ENCODE data around the gene ACTL6B. TPM values are rescaled to one million over a fixed set of nuclear protein-coding genes. Genes with fewer than 3 reads are reported as not detected.

ACTL6B gene
- total RNA-seq, 3 donors from 2014 or later, result not detected

DNA sequence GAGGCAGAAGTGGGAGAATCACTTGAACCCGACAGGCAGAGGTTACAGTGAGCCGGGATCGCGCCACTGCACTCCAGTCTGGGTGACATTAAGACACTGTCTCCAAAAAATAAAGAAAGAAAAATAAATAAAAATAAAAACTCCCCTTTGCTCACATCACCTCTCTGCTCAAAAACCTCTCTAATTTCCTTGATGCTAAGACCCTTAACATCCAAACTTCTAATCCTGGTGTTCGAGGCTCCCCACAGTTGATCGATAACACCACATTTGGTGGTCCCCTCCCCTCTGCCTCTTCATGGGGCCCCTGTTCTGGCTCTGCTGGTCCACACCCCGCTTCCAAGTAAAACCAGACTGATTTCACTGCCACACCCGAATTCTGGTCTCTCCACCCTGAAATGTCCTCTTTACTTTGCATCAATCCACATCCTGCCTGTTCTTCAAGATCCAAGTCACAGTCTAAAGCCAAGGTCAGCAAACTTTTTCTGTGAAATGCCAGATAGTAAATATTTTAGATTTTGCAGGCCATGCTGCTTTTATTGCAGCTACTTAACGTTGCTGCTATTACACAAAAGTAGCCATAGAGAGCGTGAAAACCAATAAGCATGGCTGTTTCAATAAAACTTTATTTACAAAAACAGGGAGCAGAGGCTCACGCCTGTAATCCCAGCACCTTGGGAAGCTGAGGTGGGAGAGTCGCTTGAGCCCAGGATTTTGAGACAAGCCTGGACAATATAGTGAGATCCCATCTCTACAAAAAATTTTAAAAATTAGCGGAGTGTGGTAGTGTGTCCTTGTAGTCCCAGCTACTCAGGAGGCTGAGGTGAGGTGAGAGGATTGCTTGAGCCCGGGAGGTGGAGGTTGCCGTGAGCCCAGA is 32.1 kb downstream of the ACTL6B start:
- Histone ChIP-seq H3K27me3 (no peaks in the 10 kb centered on the region), H3K36me3 (no peaks in the 10 kb centered on the region), H3K4me3 (no peak overlapping the region), H3K4me1 (no peaks in the 10 kb centered on the region), H3K9me3 (no peaks in the 10 kb centered on the region), H3K27ac (no peak overlapping the region)
- intact Hi-C loops (cut with DNase I; ENCODE audit: low total_unique reads), result no loop called here
- no peak for DNase-seq (ENCODE audit: low spot score in 2 of 2)
- TF ChIP-seq POLR2AphosphoS5 (IDR thresholded peaks at IDR 0.05) (no peak), POLR2A (IDR thresholded peaks at IDR 0.05) (no peak)
- TF ChIP-seq, protein P1, sequence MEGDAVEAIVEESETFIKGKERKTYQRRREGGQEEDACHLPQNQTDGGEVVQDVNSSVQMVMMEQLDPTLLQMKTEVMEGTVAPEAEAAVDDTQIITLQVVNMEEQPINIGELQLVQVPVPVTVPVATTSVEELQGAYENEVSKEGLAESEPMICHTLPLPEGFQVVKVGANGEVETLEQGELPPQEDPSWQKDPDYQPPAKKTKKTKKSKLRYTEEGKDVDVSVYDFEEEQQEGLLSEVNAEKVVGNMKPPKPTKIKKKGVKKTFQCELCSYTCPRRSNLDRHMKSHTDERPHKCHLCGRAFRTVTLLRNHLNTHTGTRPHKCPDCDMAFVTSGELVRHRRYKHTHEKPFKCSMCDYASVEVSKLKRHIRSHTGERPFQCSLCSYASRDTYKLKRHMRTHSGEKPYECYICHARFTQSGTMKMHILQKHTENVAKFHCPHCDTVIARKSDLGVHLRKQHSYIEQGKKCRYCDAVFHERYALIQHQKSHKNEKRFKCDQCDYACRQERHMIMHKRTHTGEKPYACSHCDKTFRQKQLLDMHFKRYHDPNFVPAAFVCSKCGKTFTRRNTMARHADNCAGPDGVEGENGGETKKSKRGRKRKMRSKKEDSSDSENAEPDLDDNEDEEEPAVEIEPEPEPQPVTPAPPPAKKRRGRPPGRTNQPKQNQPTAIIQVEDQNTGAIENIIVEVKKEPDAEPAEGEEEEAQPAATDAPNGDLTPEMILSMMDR (IDR thresholded peaks at IDR 0.05), result no peak

DNA sequence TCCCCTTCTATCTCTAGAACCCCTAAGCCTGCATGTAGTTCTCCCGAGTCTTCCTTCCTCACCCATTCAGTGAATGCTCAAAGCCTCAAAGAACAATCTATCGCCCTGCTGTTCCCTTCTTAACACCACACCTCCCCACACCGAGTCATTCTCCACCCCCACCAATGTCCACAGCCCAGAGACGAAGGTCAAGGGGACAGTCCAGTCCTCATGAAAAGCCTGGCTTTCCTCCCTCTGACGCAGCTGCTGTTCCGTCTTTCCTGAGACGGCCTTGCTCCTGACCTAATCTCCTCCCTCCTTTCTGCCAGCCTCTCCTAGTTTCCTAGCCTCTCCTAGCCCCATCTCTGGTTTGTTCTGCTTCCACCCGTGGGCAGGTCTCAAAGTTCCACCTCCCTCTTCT is 34.7 kb downstream of the ACTL6B start:
- Histone ChIP-seq H3K27me3 (no peaks in the 10 kb centered on the region), H3K36me3 (no peaks in the 10 kb centered on the region)
- DNase-seq (ENCODE audit: low spot score in 2 of 2), result no peak

DNA sequence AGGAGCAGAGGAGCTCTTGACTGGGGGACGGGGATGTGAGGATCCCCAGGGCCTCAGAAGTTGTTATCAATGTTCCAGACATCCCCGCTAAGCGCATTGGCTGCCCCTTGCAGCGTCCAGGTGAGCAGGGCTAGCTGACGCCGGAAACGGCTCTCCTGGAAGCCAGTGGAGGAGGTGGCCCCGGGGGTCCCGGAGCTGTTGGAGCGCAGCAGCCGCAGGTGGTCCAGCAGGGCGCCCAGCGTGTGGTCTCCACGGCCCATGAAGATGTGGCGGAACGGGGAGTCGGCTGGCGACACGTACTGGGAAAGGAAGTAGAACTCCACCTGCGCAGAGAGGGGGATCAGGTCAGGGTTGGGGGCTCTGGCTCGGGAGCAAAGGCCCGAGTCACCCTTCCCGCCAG is 35.4 kb downstream of the ACTL6B start:
- H3K27ac ChIP-seq, result no peak overlapping the region
- no peaks in the 10 kb centered on the region for H3K4me1 ChIP-seq
- H3K4me3 ChIP-seq, result no peak overlapping the region
- H3K36me3 ChIP-seq, result no peaks in the 10 kb centered on the region
- TF ChIP-seq POLR2A (IDR thresholded peaks at IDR 0.05), result no peak
- TF ChIP-seq POLR2AphosphoS5 (IDR thresholded peaks at IDR 0.05), result no peak
- TF ChIP-seq, protein P1 (IDR thresholded peaks at IDR 0.05), result no peak
- intact Hi-C loops (cut with DNase I; ENCODE audit: low total_unique reads), result no loop called here
- no peaks in the 10 kb centered on the region for H3K27me3 ChIP-seq
- no peaks in the 10 kb centered on the region for H3K9me3 ChIP-seq
- DNase-seq (ENCODE audit: low spot score in 2 of 2), result no peak

More for the DNA sequence above, 34.7 kb downstream of the ACTL6B start:
- intact Hi-C loops (cut with DNase I; ENCODE audit: low total_unique reads), result no loop called here
- Histone ChIP-seq H3K4me3 (no peak overlapping the region), H3K9me3 (no peaks in the 10 kb centered on the region), H3K27ac (no peak overlapping the region), H3K4me1 (no peaks in the 10 kb centered on the region)
- no peak for TF ChIP-seq POLR2A (IDR thresholded peaks at IDR 0.05)
- TF ChIP-seq, protein P1 (IDR thresholded peaks at IDR 0.05), result no peak
- no peak for TF ChIP-seq POLR2AphosphoS5 (IDR thresholded peaks at IDR 0.05)

DNA sequence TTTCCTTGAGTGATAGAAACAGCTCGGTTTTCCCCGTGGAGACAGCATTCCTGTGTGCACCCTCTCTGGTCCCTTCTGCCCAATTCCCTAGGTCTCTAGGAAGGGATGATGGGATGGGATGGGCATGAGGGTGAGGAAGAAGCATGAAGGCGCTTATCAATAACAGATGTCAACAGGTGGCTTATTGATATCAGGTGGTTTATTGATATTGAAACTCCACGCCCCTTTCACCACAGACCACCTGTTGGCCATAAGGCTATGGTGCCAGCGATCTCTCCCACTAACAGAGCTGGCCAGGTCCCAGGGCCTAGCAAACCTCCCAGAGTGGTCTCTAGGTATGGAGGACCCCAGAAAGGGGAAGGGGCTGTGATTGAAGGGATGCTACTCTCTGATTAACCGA is 36.0 kb downstream of the ACTL6B start:
- no peaks in the 10 kb centered on the region for H3K9me3 ChIP-seq
- intact Hi-C loops (cut with DNase I; ENCODE audit: low total_unique reads), result no loop called here
- TF ChIP-seq, protein P1 (IDR thresholded peaks at IDR 0.05), result no peak
- TF ChIP-seq POLR2A (IDR thresholded peaks at IDR 0.05), result no peak

DNA sequence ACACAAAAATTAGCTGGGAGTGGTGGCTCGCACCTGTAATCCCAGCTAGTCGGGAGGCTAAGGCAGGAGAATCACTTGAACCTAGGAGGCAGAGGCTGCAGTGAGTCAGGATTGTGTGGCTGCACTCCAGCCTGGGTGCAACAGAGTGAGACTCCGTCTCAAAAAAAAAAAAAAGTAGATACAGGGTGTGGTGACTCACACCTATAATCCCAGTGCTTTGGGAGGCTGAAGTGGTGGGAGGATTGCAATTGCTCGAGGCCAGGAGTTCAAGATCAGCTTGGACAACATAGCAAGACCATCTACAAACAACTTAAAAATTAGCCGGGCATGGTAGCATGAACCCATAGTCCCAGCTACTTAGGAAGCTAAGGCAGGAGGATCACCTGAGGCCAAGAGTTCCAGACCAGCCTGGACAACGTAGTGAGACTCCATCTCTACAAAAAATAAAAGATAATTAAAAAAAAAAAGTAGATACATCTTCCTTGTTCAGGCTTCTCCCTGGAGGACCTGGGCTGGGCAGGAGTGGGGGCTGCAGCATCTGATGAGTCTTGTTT is 41.9 kb downstream of the ACTL6B start:
- TF ChIP-seq POLR2A (IDR thresholded peaks at IDR 0.05) (no peak), POLR2AphosphoS5 (IDR thresholded peaks at IDR 0.05) (no peak)
- TF ChIP-seq, protein P1 (IDR thresholded peaks at IDR 0.05), result no peak
- Histone ChIP-seq H3K27me3 (no peaks in the 10 kb centered on the region), H3K9me3 (no peaks in the 10 kb centered on the region), H3K4me1 (peaks cover 0 to 6% of the 10 kb centered on the region in 2 donors), H3K36me3 (no peaks in the 10 kb centered on the region), H3K4me3 (no peak overlapping the region), H3K27ac (no peak overlapping the region)
- DNase-seq (ENCODE audit: low spot score in 2 of 2), result no peak
- intact Hi-C loops (cut with DNase I; ENCODE audit: low total_unique reads), result no loop called here

More for the DNA sequence above, 36.0 kb downstream of the ACTL6B start:
- no peak overlapping the region for H3K27ac ChIP-seq
- no peaks in the 10 kb centered on the region for H3K4me1 ChIP-seq
- H3K4me3 ChIP-seq, result no peak overlapping the region
- DNase-seq (ENCODE audit: low spot score in 2 of 2), result no peak
- no peaks in the 10 kb centered on the region for H3K36me3 ChIP-seq
- no peaks in the 10 kb centered on the region for H3K27me3 ChIP-seq

All from breast epithelium (tissue), 4 donors.